Measurements from ENCODE around the gene UBQLN3.

Gene UBQLN3

DNA sequence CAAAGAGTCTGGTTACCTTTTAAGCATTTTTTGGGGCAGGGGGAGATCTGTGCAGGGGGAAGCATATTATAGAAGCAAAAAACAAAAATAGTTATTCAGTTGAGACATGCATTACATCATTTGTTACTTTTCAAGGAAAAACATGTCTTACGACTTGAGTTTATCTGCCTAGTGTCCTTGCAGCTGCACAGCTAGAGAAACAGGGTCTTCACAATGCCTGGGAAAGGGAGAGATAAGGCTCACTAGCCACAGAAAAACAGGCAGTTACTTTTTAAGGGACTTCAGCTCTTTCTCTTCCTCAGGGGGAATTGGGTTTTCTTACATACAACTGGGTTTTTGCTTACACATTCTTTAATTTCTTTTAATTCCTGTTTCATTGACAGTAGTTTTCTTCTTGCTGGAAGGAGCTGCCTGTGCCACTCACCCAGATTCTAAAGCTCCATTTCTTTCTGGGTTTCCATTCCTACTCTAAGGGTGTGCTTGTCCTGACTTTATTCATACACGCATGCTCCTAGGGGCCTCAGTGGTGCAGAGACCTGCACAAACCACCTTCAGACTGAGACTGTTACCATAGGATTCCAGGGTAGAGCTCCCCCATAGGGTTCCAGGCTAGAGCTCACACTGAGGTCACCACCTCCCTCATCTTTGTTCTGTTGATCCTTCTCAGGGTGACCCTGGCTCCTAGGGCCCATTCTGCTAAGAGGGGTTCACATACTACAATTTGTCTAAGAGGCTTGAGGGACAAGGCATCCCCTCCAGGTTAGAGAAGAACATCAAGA is 21.5 kb upstream of the UBQLN3 start:
- ChIA-PET CTCF (no interaction called here), POLR2A (no interaction called here)
- Histone ChIP-seq H3K9me3 (ENCODE audit: control insufficient read depth, insufficient read depth, low read depth, low read length) (no peaks in the 10 kb centered on the region), H3K4me1 (ENCODE audit: control insufficient read depth, insufficient read depth, low read length) (no peaks in the 10 kb centered on the region), H3K36me3 (ENCODE audit: control insufficient read depth in 2 of 2, insufficient read depth in 1 of 2, low read length in 2 of 2) (no peaks in the 10 kb centered on the region), H3K27ac (ENCODE audit: extremely low read depth, low read depth, low read length) (no peak overlapping the region), H3K4me3 (ENCODE audit: low read depth, low read length) (no peak overlapping the region)
- TF ChIP-seq ZNF792 (tag by site-specific recombination; IDR thresholded peaks at IDR 0.05) (no peak), ZNF426 (tag by site-specific recombination; IDR thresholded peaks at IDR 0.05) (no peak)

- POLR2A ChIA-PET, result no interaction called here
- H3K4me1 ChIP-seq (ENCODE audit: control insufficient read depth, insufficient read depth, low read length), result no peaks in the 10 kb centered on the region
- CTCF ChIA-PET, result no interaction called here
- no peaks in the 10 kb centered on the region for H3K36me3 ChIP-seq (ENCODE audit: control insufficient read depth in 2 of 2, insufficient read depth in 1 of 2, low read length in 2 of 2)
- no peak overlapping the region for H3K27ac ChIP-seq (ENCODE audit: extremely low read depth, low read depth, low read length)
- no peaks in the 10 kb centered on the region for H3K9me3 ChIP-seq (ENCODE audit: control insufficient read depth, insufficient read depth, low read depth, low read length)
- no peak for TF ChIP-seq MZF1 (tag by site-specific recombination; IDR thresholded peaks at IDR 0.05; ENCODE audit: borderline replicate concordance)
- TF ChIP-seq ZNF169 (tag by site-specific recombination; IDR thresholded peaks at IDR 0.05), result no peak
- TF ChIP-seq ZNF548 (tag by site-specific recombination; IDR thresholded peaks at IDR 0.05), result no peak
- no peak for TF ChIP-seq ZNF157 (tag by site-specific recombination; IDR thresholded peaks at IDR 0.05)
- no peak for TF ChIP-seq WT1 (tag by site-specific recombination; IDR thresholded peaks at IDR 0.05)
- no peak for TF ChIP-seq ZNF555 (tag by site-specific recombination; conservative IDR thresholded peaks at IDR 0.05)
- TF ChIP-seq, protein P1, sequence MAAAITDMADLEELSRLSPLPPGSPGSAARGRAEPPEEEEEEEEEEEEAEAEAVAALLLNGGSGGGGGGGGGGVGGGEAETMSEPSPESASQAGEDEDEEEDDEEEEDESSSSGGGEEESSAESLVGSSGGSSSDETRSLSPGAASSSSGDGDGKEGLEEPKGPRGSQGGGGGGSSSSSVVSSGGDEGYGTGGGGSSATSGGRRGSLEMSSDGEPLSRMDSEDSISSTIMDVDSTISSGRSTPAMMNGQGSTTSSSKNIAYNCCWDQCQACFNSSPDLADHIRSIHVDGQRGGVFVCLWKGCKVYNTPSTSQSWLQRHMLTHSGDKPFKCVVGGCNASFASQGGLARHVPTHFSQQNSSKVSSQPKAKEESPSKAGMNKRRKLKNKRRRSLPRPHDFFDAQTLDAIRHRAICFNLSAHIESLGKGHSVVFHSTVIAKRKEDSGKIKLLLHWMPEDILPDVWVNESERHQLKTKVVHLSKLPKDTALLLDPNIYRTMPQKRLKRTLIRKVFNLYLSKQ (tag by site-specific recombination; IDR thresholded peaks at IDR 0.05; ENCODE audit: borderline replicate concordance), result no peak
- TF ChIP-seq KLF8 (tag by site-specific recombination; IDR thresholded peaks at IDR 0.05), result no peak
- TF ChIP-seq ZFP41 (tag by site-specific recombination; IDR thresholded peaks at IDR 0.05; ENCODE audit: borderline replicate concordance), result no peak
- TF ChIP-seq ZNF561 (tag by site-specific recombination; IDR thresholded peaks at IDR 0.05; ENCODE audit: borderline replicate concordance), result no peak
- no peak for TF ChIP-seq ZBTB11 (tag by site-specific recombination; conservative IDR thresholded peaks at IDR 0.05; ENCODE audit: low read depth)
- no peak for TF ChIP-seq SCRT2 (tag by site-specific recombination; IDR thresholded peaks at IDR 0.05)
- H3K4me3 ChIP-seq (ENCODE audit: low read depth, low read length), result no peak overlapping the region
These were observed 18.7 kb upstream of the UBQLN3 start for GRCh38 chr11:5528495-5528894.

DNA sequence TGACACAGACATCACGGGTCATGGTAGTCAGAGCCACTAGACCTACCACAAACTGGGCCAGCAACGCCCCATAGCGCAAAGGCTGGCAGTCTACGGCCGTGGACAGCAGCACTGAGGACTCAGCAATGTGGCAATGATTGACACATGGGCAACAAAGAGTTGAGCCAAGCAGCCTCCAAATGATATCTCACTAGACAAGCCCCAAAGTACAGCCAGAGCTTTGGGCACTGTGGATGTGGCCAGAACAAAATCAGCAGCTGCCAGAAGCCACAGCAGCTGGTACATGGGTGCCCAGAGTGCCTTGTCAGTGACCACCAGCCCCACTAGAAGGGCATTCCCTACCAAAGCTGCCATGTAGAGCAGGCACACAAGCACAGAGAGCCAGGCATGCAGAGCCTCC is 18.0 kb upstream of the UBQLN3 start:
- Histone ChIP-seq H3K27ac (ENCODE audit: extremely low read depth, low read depth, low read length) (no peak overlapping the region), H3K9me3 (ENCODE audit: control insufficient read depth, insufficient read depth, low read depth, low read length) (no peaks in the 10 kb centered on the region), H3K4me3 (ENCODE audit: low read depth, low read length) (no peak overlapping the region), H3K4me1 (ENCODE audit: control insufficient read depth, insufficient read depth, low read length) (no peaks in the 10 kb centered on the region), H3K36me3 (ENCODE audit: control insufficient read depth in 2 of 2, insufficient read depth in 1 of 2, low read length in 2 of 2) (no peaks in the 10 kb centered on the region)
- ChIA-PET CTCF (interaction anchor here (0.7 kb wide), 1 partner anchor 363 kb away, joined by 3 read pairs; no protein-coding TSS in a partner anchor), POLR2A (no interaction called here)
- no peak for TF ChIP-seq ZNF600 (tag by site-specific recombination; IDR thresholded peaks at IDR 0.05)
- TF ChIP-seq ZNF366 (tag by site-specific recombination; conservative IDR thresholded peaks at IDR 0.05), result no peak
- TF ChIP-seq WT1 (tag by site-specific recombination; IDR thresholded peaks at IDR 0.05), result no peak
- TF ChIP-seq SCRT2 (tag by site-specific recombination; IDR thresholded peaks at IDR 0.05), result no peak
- TF ChIP-seq ZNF138 (tag by site-specific recombination; IDR thresholded peaks at IDR 0.05; ENCODE audit: borderline replicate concordance), result no peak
- no peak for TF ChIP-seq YY2 (tag by site-specific recombination; IDR thresholded peaks at IDR 0.05)
- TF ChIP-seq ZNF677 (tag by site-specific recombination; IDR thresholded peaks at IDR 0.05), result no peak
- no peak for TF ChIP-seq ZNF488 (tag by site-specific recombination; IDR thresholded peaks at IDR 0.05)
- no peak for TF ChIP-seq ZNF239 (tag by site-specific recombination; IDR thresholded peaks at IDR 0.05)
- no peak for TF ChIP-seq ZNF830 (tag by site-specific recombination; IDR thresholded peaks at IDR 0.05; ENCODE audit: low read depth)
- no peak for TF ChIP-seq ZNF791 (tag by site-specific recombination; IDR thresholded peaks at IDR 0.05)
- TF ChIP-seq, protein P2, sequence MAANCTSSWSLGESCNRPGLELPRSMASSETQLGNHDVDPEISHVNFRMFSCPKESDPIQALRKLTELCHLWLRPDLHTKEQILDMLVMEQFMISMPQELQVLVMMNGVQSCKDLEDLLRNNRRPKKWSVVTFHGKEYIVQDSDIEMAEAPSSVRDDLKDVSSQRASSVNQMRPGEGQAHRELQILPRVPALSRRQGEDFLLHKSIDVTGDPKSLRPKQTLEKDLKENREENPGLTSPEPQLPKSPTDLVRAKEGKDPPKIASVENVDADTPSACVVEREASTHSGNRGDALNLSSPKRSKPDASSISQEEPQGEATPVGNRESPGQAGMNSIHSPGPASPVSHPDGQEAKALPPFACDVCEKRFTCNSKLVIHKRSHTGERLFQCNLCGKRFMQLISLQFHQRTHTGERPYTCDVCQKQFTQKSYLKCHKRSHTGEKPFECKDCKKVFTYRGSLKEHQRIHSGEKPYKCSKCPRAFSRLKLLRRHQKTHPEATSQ (tag by site-specific recombination; IDR thresholded peaks at IDR 0.05), result no peak
- no peak for TF ChIP-seq ZNF221 (tag by site-specific recombination; IDR thresholded peaks at IDR 0.05; ENCODE audit: borderline replicate concordance)

Data from HEK293 (cell line).